Measurements from ENCODE around the gene NTHL1. TPM values are rescaled to one million over a fixed set of nuclear protein-coding genes. Genes with fewer than 3 reads are reported as not detected.

NTHL1 gene
- total and polyA plus RNA-seq, 2 of the 13 experiments (the other 11 are each of a cell fraction or from before 2014, with no cell fraction given) = 47.5 to 64.9 TPM

GRCh38 chr16:2085669-2086068 is 38.0 kb upstream of the NTHL1 start:
- POLR2A ChIA-PET = no interaction called here
- no peak for TF ChIP-seq HNRNPUL1 (IDR thresholded peaks at IDR 0.05; ENCODE audit: low read depth, low read length)
- TF ChIP-seq AGO2 (optimal IDR thresholded peaks at IDR 0.05; ENCODE audit: low read depth, low read length) = peak; percentile 9
- TF ChIP-seq KLF9 (CRISPR knock-in tag; IDR thresholded peaks at IDR 0.05; ENCODE audit: low read depth) = no peak
- Histone ChIP-seq H3K27ac (ENCODE audit: extremely low read length, insufficient read depth, low read length) (no peak overlapping the region), H3K79me2 (ENCODE audit: insufficient read depth, low read length) (no peaks in the 10 kb centered on the region), H3K4me2 (ENCODE audit: low read depth, low read length) (no peak overlapping the region), H3K4me3 (replicated peaks in 1 of 3; ENCODE audit: insufficient read depth in 1 of 3, low read depth in 2 of 3, low read length in 3 of 3) (no peak overlapping the region), H4K20me1 (ENCODE audit: insufficient read depth, low read length) (no peaks in the 10 kb centered on the region), H3K27me3 (ENCODE audit: control insufficient read depth in 1 of 2, insufficient read depth in 2 of 2, low read length in 2 of 2) (no peaks in the 10 kb centered on the region), H3K36me3 (replicated peaks in 1 of 2; ENCODE audit: control insufficient read depth in 1 of 2, insufficient read depth in 2 of 2, low read length in 2 of 2) (peaks cover 17 to 26% of the 10 kb centered on the region in 2 experiments; a peak in 3 of 5 replicates), H2AFZ (ENCODE audit: low read length) (no peak overlapping the region), H3K4me1 (ENCODE audit: insufficient read depth, low read length) (no peaks in the 10 kb centered on the region), H3K9ac (ENCODE audit: insufficient read depth, low read depth, low read length) (no peak overlapping the region), H3K9me3 (ENCODE audit: low read length) (no peaks in the 10 kb centered on the region)
- DNase-seq (ENCODE audit: low spot score) = no peak
- no peak for FAIRE-seq
- WGBS (ENCODE audit: low lambda C conversion rate) = 63% methylated on average over 3 of the region's 14 CpGs
- CTCF ChIA-PET (ENCODE audit: low intra/inter-chr PET ratio, low total read pairs) = no interaction called here
- in situ Hi-C loops (cut with HindIII; ENCODE audit: extremely low pct_ligation_motif_present, low pct_unique_long_range_greater_than_20kb) = loop anchor here (5.0 to 10.0 kb wide), 2 partner anchors 59 to 63 kb away; partner anchors contain the start of gene RAB26
- no TSS peak for BruUV-seq (replicated peaks)
- intact Hi-C loops (cut with micrococcal nuclease; ENCODE audit: unreplicated experiment) = no loop called here
- peak; percentile 3; the same call in 2 of the 3 replicates for ATAC-seq

DNA sequence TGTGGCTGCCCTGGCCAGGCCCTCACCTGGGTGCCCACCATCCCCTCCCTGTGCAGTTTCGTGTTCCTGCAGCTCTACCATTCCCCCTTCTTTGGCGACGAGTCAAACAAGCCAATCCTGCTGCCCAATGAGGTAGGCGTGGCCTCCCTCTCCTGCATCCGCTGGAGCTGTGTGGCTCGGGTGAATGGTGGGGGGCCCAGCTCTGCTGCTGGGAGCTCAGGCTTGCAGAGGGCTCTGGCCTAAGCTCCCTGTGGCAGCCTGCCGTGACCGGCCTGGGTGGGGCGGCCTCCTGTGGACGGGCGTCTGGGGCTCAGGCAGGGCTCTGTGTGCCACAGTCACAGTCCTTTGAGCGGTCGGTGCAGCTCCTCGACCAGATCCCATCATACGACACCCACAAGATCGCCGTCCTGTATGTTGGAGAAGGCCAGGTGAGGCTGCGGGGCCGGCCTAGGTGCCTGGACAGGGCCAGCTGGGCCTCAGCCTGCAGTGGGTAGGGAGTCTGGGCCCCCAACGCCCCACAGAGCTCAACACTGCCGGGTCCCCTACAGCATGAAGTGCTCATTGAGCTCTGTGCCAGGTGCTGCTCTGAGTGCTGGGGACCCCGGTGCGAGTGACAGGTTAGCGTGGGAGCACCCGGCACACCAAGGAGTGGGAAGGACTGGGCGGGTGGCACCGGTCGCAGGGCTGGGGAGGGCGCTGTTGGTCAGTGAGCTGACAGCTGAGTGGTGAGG is 37.4 kb upstream of the NTHL1 start:
- WGBS (ENCODE audit: low lambda C conversion rate) = 97% methylated on average over 20 of the region's 29 CpGs
- CTCF ChIA-PET (ENCODE audit: low intra/inter-chr PET ratio, low total read pairs) = no interaction called here
- H2AFZ ChIP-seq (ENCODE audit: low read length) = no peak overlapping the region
- H3K4me3 ChIP-seq (replicated peaks in 1 of 3; ENCODE audit: insufficient read depth in 1 of 3, low read depth in 2 of 3, low read length in 3 of 3) = no peak overlapping the region
- no peak for FAIRE-seq
- POLR2A ChIA-PET = no interaction called here
- intact Hi-C loops (cut with micrococcal nuclease; ENCODE audit: unreplicated experiment) (no loop called here), in situ Hi-C loops (cut with HindIII; ENCODE audit: extremely low pct_ligation_motif_present, low pct_unique_long_range_greater_than_20kb) (loop anchor here (5.0 to 10.0 kb wide), 2 partner anchors 60 to 63 kb away; partner anchors contain the start of gene RAB26)
- peaks cover 15 to 21% of the 10 kb centered on the region in 2 experiments; a peak in 2 of 5 replicates for H3K36me3 ChIP-seq (replicated peaks in 1 of 2; ENCODE audit: control insufficient read depth in 1 of 2, insufficient read depth in 2 of 2, low read length in 2 of 2)
- no peak for DNase-seq (ENCODE audit: low spot score)
- H3K27ac ChIP-seq (ENCODE audit: extremely low read length, insufficient read depth, low read length) = no peak overlapping the region
- ATAC-seq = no peak; the same call in 2 of the 3 replicates
- H4K20me1 ChIP-seq (ENCODE audit: insufficient read depth, low read length) = no peaks in the 10 kb centered on the region
- H3K27me3 ChIP-seq (ENCODE audit: control insufficient read depth in 1 of 2, insufficient read depth in 2 of 2, low read length in 2 of 2) = no peaks in the 10 kb centered on the region
- BruUV-seq (replicated peaks) = no TSS peak
- no peaks in the 10 kb centered on the region for H3K4me1 ChIP-seq (ENCODE audit: insufficient read depth, low read length)
- H3K79me2 ChIP-seq (ENCODE audit: insufficient read depth, low read length) = no peaks in the 10 kb centered on the region
- H3K9me3 ChIP-seq (ENCODE audit: low read length) = no peaks in the 10 kb centered on the region
- H3K4me2 ChIP-seq (ENCODE audit: low read depth, low read length) = no peak overlapping the region
- H3K9ac ChIP-seq (ENCODE audit: insufficient read depth, low read depth, low read length) = no peak overlapping the region
- no peak for TF ChIP-seq ZFP37 (CRISPR knock-in tag; IDR thresholded peaks at IDR 0.05; ENCODE audit: borderline replicate concordance)
- TF ChIP-seq MTF1 (CRISPR knock-in tag; IDR thresholded peaks at IDR 0.05) = no peak
- TF ChIP-seq, protein P1, sequence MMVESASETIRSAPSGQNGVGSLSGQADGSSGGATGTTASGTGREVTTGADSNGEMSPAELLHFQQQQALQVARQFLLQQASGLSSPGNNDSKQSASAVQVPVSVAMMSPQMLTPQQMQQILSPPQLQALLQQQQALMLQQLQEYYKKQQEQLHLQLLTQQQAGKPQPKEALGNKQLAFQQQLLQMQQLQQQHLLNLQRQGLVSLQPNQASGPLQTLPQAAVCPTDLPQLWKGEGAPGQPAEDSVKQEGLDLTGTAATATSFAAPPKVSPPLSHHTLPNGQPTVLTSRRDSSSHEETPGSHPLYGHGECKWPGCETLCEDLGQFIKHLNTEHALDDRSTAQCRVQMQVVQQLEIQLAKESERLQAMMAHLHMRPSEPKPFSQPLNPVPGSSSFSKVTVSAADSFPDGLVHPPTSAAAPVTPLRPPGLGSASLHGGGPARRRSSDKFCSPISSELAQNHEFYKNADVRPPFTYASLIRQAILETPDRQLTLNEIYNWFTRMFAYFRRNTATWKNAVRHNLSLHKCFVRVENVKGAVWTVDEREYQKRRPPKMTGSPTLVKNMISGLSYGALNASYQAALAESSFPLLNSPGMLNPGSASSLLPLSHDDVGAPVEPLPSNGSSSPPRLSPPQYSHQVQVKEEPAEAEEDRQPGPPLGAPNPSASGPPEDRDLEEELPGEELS (CRISPR knock-in tag; IDR thresholded peaks at IDR 0.05) = no peak
- TF ChIP-seq CHCHD3 (CRISPR knock-in tag; IDR thresholded peaks at IDR 0.05) = no peak
- TF ChIP-seq ZNF850 (CRISPR knock-in tag; conservative IDR thresholded peaks at IDR 0.05) = no peak
